ENCODE measurements around the gene MROH9.

DNA sequence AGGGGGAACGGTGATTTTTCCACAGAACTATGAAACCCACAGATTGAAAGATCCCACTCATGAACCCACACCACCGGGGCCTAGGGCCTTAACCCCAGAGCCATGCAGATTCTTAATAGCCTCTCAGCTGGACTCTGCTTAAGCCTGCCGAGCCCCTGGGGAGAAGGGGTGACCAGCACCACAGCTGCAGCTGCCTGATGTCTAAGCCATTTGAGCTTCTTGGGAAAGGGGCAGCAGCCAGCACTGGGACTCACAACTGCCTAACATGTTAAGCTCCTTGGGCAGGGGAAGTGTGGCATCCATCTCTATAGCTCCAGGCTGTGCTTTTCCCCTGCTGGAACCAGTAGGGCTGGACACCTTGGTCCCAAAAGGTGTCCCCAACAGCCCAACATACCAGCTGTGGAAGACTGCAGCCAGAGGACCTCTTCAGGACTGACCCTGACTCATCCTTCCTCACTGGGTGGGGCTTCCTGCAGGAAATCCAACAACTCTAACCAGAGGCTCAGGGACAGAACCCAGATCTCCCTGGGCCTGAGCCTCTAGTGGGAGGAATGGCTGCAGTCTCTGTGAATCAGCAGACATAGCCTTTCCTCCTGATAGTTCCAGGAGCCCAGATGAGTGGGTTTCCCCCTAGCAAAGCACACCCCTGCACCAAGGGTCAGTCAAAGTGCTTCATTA is 120.8 kb downstream of the MROH9 start:
- TF ChIP-seq, protein P1, sequence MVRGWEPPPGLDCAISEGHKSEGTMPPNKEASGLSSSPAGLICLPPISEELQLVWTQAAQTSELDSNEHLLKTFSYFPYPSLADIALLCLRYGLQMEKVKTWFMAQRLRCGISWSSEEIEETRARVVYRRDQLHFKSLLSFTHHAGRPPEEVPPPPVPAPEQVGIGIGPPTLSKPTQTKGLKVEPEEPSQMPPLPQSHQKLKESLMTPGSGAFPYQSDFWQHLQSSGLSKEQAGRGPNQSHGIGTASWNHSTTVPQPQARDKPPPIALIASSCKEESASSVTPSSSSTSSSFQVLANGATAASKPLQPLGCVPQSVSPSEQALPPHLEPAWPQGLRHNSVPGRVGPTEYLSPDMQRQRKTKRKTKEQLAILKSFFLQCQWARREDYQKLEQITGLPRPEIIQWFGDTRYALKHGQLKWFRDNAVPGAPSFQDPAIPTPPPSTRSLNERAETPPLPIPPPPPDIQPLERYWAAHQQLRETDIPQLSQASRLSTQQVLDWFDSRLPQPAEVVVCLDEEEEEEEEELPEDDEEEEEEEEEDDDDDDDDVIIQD (CRISPR knock-in tag; IDR thresholded peaks at IDR 0.05; ENCODE audit: low read depth): no peak
- no peak for TF ChIP-seq NR1H2 (CRISPR knock-in tag; IDR thresholded peaks at IDR 0.05; ENCODE audit: borderline replicate concordance, low read depth)
- no peak for TF ChIP-seq EZH2 (conservative IDR thresholded peaks at IDR 0.05; ENCODE audit: low read depth, low read length)
- TF ChIP-seq TCF7L2 (IDR thresholded peaks at IDR 0.05; ENCODE audit: low read depth, low read length): no peak
- no peak for TF ChIP-seq NFE2L1 (CRISPR knock-in tag; IDR thresholded peaks at IDR 0.05; ENCODE audit: borderline replicate concordance)
- no peak for TF ChIP-seq SNRNP70 (IDR thresholded peaks at IDR 0.05; ENCODE audit: low read depth, low read length)
- TF ChIP-seq ETV6 (CRISPR knock-in tag; conservative IDR thresholded peaks at IDR 0.05): no peak
- TF ChIP-seq, protein P2, sequence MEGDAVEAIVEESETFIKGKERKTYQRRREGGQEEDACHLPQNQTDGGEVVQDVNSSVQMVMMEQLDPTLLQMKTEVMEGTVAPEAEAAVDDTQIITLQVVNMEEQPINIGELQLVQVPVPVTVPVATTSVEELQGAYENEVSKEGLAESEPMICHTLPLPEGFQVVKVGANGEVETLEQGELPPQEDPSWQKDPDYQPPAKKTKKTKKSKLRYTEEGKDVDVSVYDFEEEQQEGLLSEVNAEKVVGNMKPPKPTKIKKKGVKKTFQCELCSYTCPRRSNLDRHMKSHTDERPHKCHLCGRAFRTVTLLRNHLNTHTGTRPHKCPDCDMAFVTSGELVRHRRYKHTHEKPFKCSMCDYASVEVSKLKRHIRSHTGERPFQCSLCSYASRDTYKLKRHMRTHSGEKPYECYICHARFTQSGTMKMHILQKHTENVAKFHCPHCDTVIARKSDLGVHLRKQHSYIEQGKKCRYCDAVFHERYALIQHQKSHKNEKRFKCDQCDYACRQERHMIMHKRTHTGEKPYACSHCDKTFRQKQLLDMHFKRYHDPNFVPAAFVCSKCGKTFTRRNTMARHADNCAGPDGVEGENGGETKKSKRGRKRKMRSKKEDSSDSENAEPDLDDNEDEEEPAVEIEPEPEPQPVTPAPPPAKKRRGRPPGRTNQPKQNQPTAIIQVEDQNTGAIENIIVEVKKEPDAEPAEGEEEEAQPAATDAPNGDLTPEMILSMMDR (CRISPR knock-in tag; IDR thresholded peaks at IDR 0.05): no peak
- TF ChIP-seq ELF1 (CRISPR knock-in tag; IDR thresholded peaks at IDR 0.05): no peak
- TF ChIP-seq ELF4 (CRISPR knock-in tag; IDR thresholded peaks at IDR 0.05; ENCODE audit: borderline replicate concordance): no peak
- no peak for TF ChIP-seq NR2C2 (CRISPR knock-in tag; IDR thresholded peaks at IDR 0.05; ENCODE audit: borderline replicate concordance)
- TF ChIP-seq, protein P3, sequence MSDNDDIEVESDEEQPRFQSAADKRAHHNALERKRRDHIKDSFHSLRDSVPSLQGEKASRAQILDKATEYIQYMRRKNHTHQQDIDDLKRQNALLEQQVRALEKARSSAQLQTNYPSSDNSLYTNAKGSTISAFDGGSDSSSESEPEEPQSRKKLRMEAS (IDR thresholded peaks at IDR 0.05): no peak
